ENCODE data around the gene FOXG1. TPM values are rescaled to one million over a fixed set of nuclear protein-coding genes. Genes with fewer than 3 reads are reported as not detected.

The FOXG1 gene
- total and polyA plus RNA-seq, 2 donors from 2014 or later = not detected

GRCh38 chr14:28763751-28764256 is 2.8 kb upstream of the FOXG1 start:
- no peak overlapping the region for H3K9ac ChIP-seq (ENCODE audit: low read length in 3 of 3)
- DNase-seq = no peak
- FAIRE-seq = no peak
- H3K4me1 ChIP-seq (ENCODE audit: control insufficient read depth in 2 of 3, insufficient read depth in 2 of 3, low read depth in 1 of 3, low read length in 3 of 3) = peaks cover 0 to 9% (median 0%) of the 10 kb centered on the region in 3 donors
- no peak overlapping the region for H3K27ac ChIP-seq (ENCODE audit: low read depth in 2 of 2, low read length in 2 of 2)
- no peak overlapping the region for H3K4me3 ChIP-seq (ENCODE audit: low read length in 3 of 3)
- H3K9me3 ChIP-seq (ENCODE audit: control insufficient read depth in 2 of 3, insufficient read depth in 1 of 3, low read length in 3 of 3) = no peaks in the 10 kb centered on the region
- H3K27me3 ChIP-seq (ENCODE audit: control insufficient read depth, insufficient read depth, low read length) = peaks cover 75% of the 10 kb centered on the region
- intact Hi-C loops (cut with DNase I) = no loop called here
- no peak for TF ChIP-seq CTCF (IDR thresholded peaks at IDR 0.05; ENCODE audit: borderline replicate concordance, extremely low read depth, insufficient read depth)
- no peaks in the 10 kb centered on the region for H3K36me3 ChIP-seq (ENCODE audit: control insufficient read depth in 2 of 3, insufficient read depth in 3 of 3, low read length in 3 of 3)

GRCh38 chr14:28764257-28765160 is 2.1 kb upstream of the FOXG1 start:
- TF ChIP-seq CTCF (IDR thresholded peaks at IDR 0.05; ENCODE audit: borderline replicate concordance, extremely low read depth, insufficient read depth) = no peak
- DNase-seq (peak in 3 of 5 donors; percentile 53 to 75 (median 54)), FAIRE-seq (no peak)
- no peak overlapping the region for H3K9ac ChIP-seq (ENCODE audit: low read length in 3 of 3)
- peaks cover 75% of the 10 kb centered on the region for H3K27me3 ChIP-seq (ENCODE audit: control insufficient read depth, insufficient read depth, low read length)
- H3K36me3 ChIP-seq (ENCODE audit: control insufficient read depth in 2 of 3, insufficient read depth in 3 of 3, low read length in 3 of 3) = no peaks in the 10 kb centered on the region
- H3K4me3 ChIP-seq (ENCODE audit: low read length in 3 of 3) = no peak overlapping the region
- H3K27ac ChIP-seq (ENCODE audit: low read depth in 2 of 2, low read length in 2 of 2) = no peak overlapping the region
- peaks cover 0 to 2% (median 0%) of the 10 kb centered on the region in 3 donors for H3K4me1 ChIP-seq (ENCODE audit: control insufficient read depth in 2 of 3, insufficient read depth in 2 of 3, low read depth in 1 of 3, low read length in 3 of 3)
- no peaks in the 10 kb centered on the region for H3K9me3 ChIP-seq (ENCODE audit: control insufficient read depth in 2 of 3, insufficient read depth in 1 of 3, low read length in 3 of 3)
- intact Hi-C loops (cut with DNase I) = no loop called here

GRCh38 chr14:28765169-28765830 is 1.3 kb upstream of the FOXG1 start:
- FAIRE-seq (no peak), DNase-seq (peak in 1 of 5 donors; percentile 69)
- H3K27me3 ChIP-seq (ENCODE audit: control insufficient read depth, insufficient read depth, low read length) = peaks cover 75% of the 10 kb centered on the region
- no peaks in the 10 kb centered on the region for H3K4me1 ChIP-seq (ENCODE audit: control insufficient read depth in 2 of 3, insufficient read depth in 2 of 3, low read depth in 1 of 3, low read length in 3 of 3)
- no peak overlapping the region for H3K4me3 ChIP-seq (ENCODE audit: low read length in 3 of 3)
- no peaks in the 10 kb centered on the region for H3K9me3 ChIP-seq (ENCODE audit: control insufficient read depth in 2 of 3, insufficient read depth in 1 of 3, low read length in 3 of 3)
- no peak overlapping the region for H3K27ac ChIP-seq (ENCODE audit: low read depth in 2 of 2, low read length in 2 of 2)
- intact Hi-C loops (cut with DNase I) = no loop called here
- TF ChIP-seq CTCF (IDR thresholded peaks at IDR 0.05; ENCODE audit: borderline replicate concordance, extremely low read depth, insufficient read depth) = no peak
- H3K36me3 ChIP-seq (ENCODE audit: control insufficient read depth in 2 of 3, insufficient read depth in 3 of 3, low read length in 3 of 3) = no peaks in the 10 kb centered on the region
- H3K9ac ChIP-seq (ENCODE audit: low read length in 3 of 3) = no peak overlapping the region
